K562 (cell line): Measurements from ENCODE around the gene HOXB3. TPM values are rescaled to one million over a fixed set of nuclear protein-coding genes. Genes with fewer than 3 reads are reported as not detected.
A peak's percentile ranks its signal among the peaks of the same experiment; 100 is the strongest.

Source experiments
- ATAC-seq: fragments of 200-7000 bp; cut with Tn5 transposase; 3 replicates; pipeline ENCODE4 v1.9.1; 2020; ENCODE audit warnings: moderate library complexity
- BruUV-seq: library from RNA; stranded (reverse); fragments of 400-500 nt; replicated peaks from 2 replicates; lab custom pipeline; 2021; lab: Mats Ljungman, UMichigan
- CTCF ChIA-PET: fragments of 300-600 bp; formaldehyde crosslinking; extraction: SDS; loops from one replicate; lab custom pipeline; 2021; ENCODE audit warnings: low intra/inter-chr PET ratio; lab: Yijun Ruan, JAX
- POLR2A ChIA-PET: fragments of 300-600, 350-650 bp; sonication (Branson Sonifier 250); formaldehyde crosslinking; extraction: SDS; loops from one replicate; lab custom pipeline; 2021; ENCODE audit warnings: antibody characterized with exemption, inconsistent platforms; lab: Yijun Ruan, JAX
- DNase-seq, 4 experiments: peaks; one replicate each; pipeline versions ENCODE4 v3.0.0 to v3.0.0-alpha.2; 2011 to 2018; ENCODE audit warnings: low spot score in 3 of 4, mixed read lengths in 3 of 4; ENCODE audit errors: extremely low read depth in 1 of 4
- FAIRE-seq: peaks from 2 replicates; lab custom pipeline; 2011; peaks lifted over from hg19 to GRCh38; lab: Jason Lieb, UNC
- H2AFZ ChIP-seq: 2 replicates; pipeline ENCODE4 v1.6.0; 2011; ENCODE audit warnings: low read depth, low read length, control low read depth, inconsistent platforms
- H3K27ac ChIP-seq: fragments of 200-600 bp; 3 replicates; pipeline ENCODE4 v1.8.0; 2011; ENCODE audit warnings: low read depth, mild to moderate bottlenecking, control low read depth, inconsistent platforms, low read length, moderate library complexity, mixed read lengths; ENCODE audit errors: extremely low read depth
- H3K27me3 ChIP-seq, 2 experiments: fragments of 300-600 bp in 1 of 2; 2 replicates in 1 of 2; 3 replicates in 1 of 2; pipeline versions ENCODE4 v1.6.0 to v1.8.0; 2011; ENCODE audit warnings: inconsistent platforms in 2 of 2, low read length in 2 of 2, mild to moderate bottlenecking in 1 of 2, mixed read lengths in 1 of 2, moderate library complexity in 1 of 2; ENCODE audit not compliant: control insufficient read depth in 2 of 2, insufficient read depth in 2 of 2
- H3K36me3 ChIP-seq: fragments of 300-600 bp; 3 replicates; pipeline ENCODE4 v1.8.0; 2011; ENCODE audit warnings: mild to moderate bottlenecking, low read length, inconsistent platforms; ENCODE audit not compliant: control insufficient read depth, insufficient read depth
- H3K4me1 ChIP-seq, 2 experiments: fragments of 200-600 bp in 1 of 2; replicated peaks in 1 of 2; 2 replicates in 1 of 2; 3 replicates in 1 of 2; pipeline versions ENCODE4 v1.5.1 to v1.8.0; 2011; ENCODE audit warnings: inconsistent platforms in 2 of 2, low read length in 2 of 2, mild to moderate bottlenecking in 1 of 2, mixed read lengths in 1 of 2, moderate library complexity in 1 of 2; ENCODE audit not compliant: control insufficient read depth in 2 of 2, insufficient read depth in 2 of 2
- H3K4me2 ChIP-seq: 2 replicates; pipeline ENCODE4 v1.6.1; 2011; ENCODE audit warnings: low read length, control low read depth, inconsistent platforms, mixed read lengths; ENCODE audit not compliant: insufficient read depth
- H3K4me3 ChIP-seq: fragments of 200-600 bp; sonication (generic), shearing (Covaris generic); 2 replicates; pipeline ENCODE4 v1.5.1; 2016; ENCODE audit warnings: control low read depth, inconsistent platforms
- H3K79me2 ChIP-seq: fragments of 200-600 bp; 3 replicates; pipeline ENCODE4 v1.8.0; 2011; ENCODE audit warnings: low read length, inconsistent platforms; ENCODE audit not compliant: control insufficient read depth, insufficient read depth
- H3K9ac ChIP-seq, 2 experiments: 2 replicates each; pipeline versions ENCODE4 v1.6.0 to v1.6.1; 2011; ENCODE audit warnings: low read depth in 2 of 2, low read length in 2 of 2, control low read depth in 1 of 2, inconsistent platforms in 1 of 2, mild to moderate bottlenecking in 1 of 2, mixed read lengths in 1 of 2; ENCODE audit not compliant: insufficient read depth in 1 of 2
- H3K9me1 ChIP-seq: one replicate; pipeline ENCODE4 v1.6.0; 2011; ENCODE audit warnings: inconsistent platforms, mild to moderate bottlenecking, low read length, moderate library complexity; ENCODE audit not compliant: control insufficient read depth, insufficient read depth
- H3K9me3 ChIP-seq: replicated peaks from 2 replicates; pipeline ENCODE4 v1.5.1; 2011; ENCODE audit warnings: low read depth, low read length, inconsistent platforms; ENCODE audit not compliant: control insufficient read depth, insufficient read depth
- H4K20me1 ChIP-seq: replicated peaks from 2 replicates; pipeline ENCODE4 v1.6.1; 2011; ENCODE audit warnings: low read length, inconsistent platforms, mixed read lengths; ENCODE audit not compliant: control insufficient read depth, insufficient read depth
- BMI1 ChIP-seq: fragments of 150-350 bp; IDR thresholded peaks from 2 replicates; pipeline ENCODE4 v1.6.1; 2014; ENCODE audit warnings: low read length
- FOSL1 ChIP-seq: fragments of 200-800 bp; sonication (Bioruptor generic); conservative IDR thresholded peaks from 2 replicates; pipeline ENCODE4 v1.6.1; 2016; ENCODE audit warnings: missing genetic modification characterization, missing compliant biosample characterization
- KAT8 ChIP-seq: fragments of 450-650 bp; IDR thresholded peaks from 2 replicates; pipeline ENCODE4 v1.6.1; 2016; ENCODE audit warnings: low read depth, mild to moderate bottlenecking
- MTA1 ChIP-seq: fragments of 450-650 bp; IDR thresholded peaks from 2 replicates; pipeline ENCODE4 v1.6.1; 2017; ENCODE audit warnings: borderline replicate concordance
- POLR2G ChIP-seq: fragments of 200-400 bp; formaldehyde crosslinking; IDR thresholded peaks from 2 replicates; pipeline ENCODE4 v1.6.1; 2017; ENCODE audit warnings: low read depth, mild to moderate bottlenecking, antibody characterized with exemption, low read length, moderate library complexity
- RBFOX2 ChIP-seq: fragments of 200-400 bp; formaldehyde crosslinking; IDR thresholded peaks from 2 replicates; pipeline ENCODE4 v1.6.1; 2017; ENCODE audit warnings: low read depth, mild to moderate bottlenecking, low read length, moderate library complexity
- SETDB1 ChIP-seq: IDR thresholded peaks from one replicate; pipeline ENCODE4 v1.6.1; 2012; ENCODE audit warnings: low read length, control low read depth, inconsistent platforms
- ZKSCAN3 ChIP-seq: fragments of 250-450 bp; sonication (Bioruptor Pico); IDR thresholded peaks from 2 replicates; pipeline ENCODE4 v1.4.0; 2020
- WGBS: fragments of 100-300 bp; shearing (Covaris generic); methylation state at CpG from one replicate; pipeline ENCODE4 v1.1.6; 2016; ENCODE audit warnings: low coverage, mixed read lengths; ENCODE audit not compliant: insufficient coverage; ENCODE audit errors: missing lambda C conversion rate; 5-methylcytosine and 5-hydroxymethylcytosine counted together
- in situ Hi-C: fragments of 300-500 bp; cut with MboI; formaldehyde crosslinking; loops from 4 replicates; pipeline ENCODE4 v1.15.0; 2018; ENCODE audit warnings: inconsistent platforms, mixed read lengths
- intact Hi-C: fragments of 100-400 bp; cut with micrococcal nuclease; formaldehyde crosslinking; loops from 2 replicates; pipeline ENCODE4 v1.14.2; 2022
- polyA plus RNA-seq, 8 experiments: library from polyadenylated mRNA; depleted of rRNA in 4 of 8; stranded (reverse) in 5 of 8; unstranded in 3 of 8; fragments of >200 nt; fragmentation: Nextera tagmentation in 2 of 8; fragmentation: Illumina TruSeq in 1 of 8; extraction: Ambion mirVana in 2 of 8; extraction: Trizol in 1 of 8; gene quantifications; 2 replicates each; pipeline versions ENCODE4 v1.2.1 to v1.2.3, GENCODE V29; 2011 to 2014; ENCODE audit warnings: inconsistent platforms in 1 of 8, missing spikeins in 1 of 8
- total RNA-seq, 7 experiments: library from RNA; depleted of rRNA in 6 of 7; stranded (reverse); fragments of >200 nt in 6 of 7; fragmentation: Illumina TruSeq in 2 of 7; extraction: Trizol in 2 of 7; gene quantifications; 2 replicates each; pipeline versions ENCODE4 v1.2.1 to v1.2.3, GENCODE V29; 2011 to 2021; ENCODE audit warnings: low replicate concordance in 1 of 7
- TF ChIP-seq, protein P1 (sequence below): sonication (generic); formaldehyde crosslinking; IDR thresholded peaks from 2 replicates; pipeline ENCODE4 v1.8.1; 2023; ENCODE audit warnings: mild to moderate bottlenecking, missing genetic modification reagents
- TF ChIP-seq, protein P2 (sequence below), 2 experiments: fragments of 450-650 bp in 1 of 2; sonication (generic) in 1 of 2; formaldehyde crosslinking in 1 of 2; IDR thresholded peaks in 1 of 2; conservative IDR thresholded peaks in 1 of 2; 2 replicates each; pipeline versions ENCODE4 v1.6.1 to v1.8.1; 2016 to 2023; ENCODE audit warnings: mild to moderate bottlenecking in 2 of 2, moderate library complexity in 2 of 2, inconsistent platforms in 1 of 2, missing genetic modification reagents in 1 of 2
- TF ChIP-seq, protein P3 (sequence below): fragments of 450-650 bp; formaldehyde crosslinking; IDR thresholded peaks from 2 replicates; pipeline ENCODE4 v1.4.0; 2020; ENCODE audit warnings: mild to moderate bottlenecking, moderate library complexity

HOXB3 gene
- total and polyA plus RNA-seq, 9 of the 15 experiments (the other 6 are each of a cell fraction or from before 2014, with no cell fraction given), result 2.4 to 41.3 (median 20.2) TPM

DNA sequence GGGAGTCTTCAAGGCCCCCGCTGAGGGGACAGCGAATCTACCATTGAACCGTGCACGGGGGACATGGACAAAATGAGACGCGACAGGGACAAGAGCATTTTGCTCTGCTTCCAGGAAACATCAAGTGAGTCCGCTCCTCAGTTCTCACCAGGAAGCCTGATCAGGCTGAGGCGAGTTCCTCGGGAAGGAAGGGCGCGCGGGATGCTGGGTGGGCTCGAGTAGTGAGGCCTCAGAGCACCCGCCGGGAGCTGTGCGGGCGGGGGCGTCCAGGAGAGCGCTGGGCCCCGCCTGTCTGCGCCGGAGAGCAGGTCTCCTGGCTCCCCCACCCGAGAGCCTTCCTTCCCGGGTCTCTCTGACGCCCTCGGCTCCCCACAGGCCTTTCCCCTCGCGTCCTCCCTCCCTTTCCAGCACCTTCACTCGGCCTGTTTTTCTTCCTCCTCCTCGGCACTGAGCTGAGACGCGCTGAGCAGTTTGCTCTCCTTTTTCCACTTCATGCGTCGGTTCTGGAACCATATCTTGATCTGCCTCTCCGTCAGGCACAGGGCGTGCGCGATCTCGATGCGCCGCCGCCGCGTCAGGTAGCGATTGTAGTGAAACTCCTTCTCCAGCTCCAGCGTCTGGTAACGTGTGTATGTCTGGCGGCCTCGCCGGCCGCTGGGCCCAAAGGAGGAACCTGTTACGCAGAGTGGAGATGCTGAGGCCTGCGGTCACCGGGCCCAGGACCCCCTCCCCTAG is 6.1 kb upstream of the HOXB3 start:
- WGBS, result 94% methylated on average over 20 of the region's 54 CpGs
- Histone ChIP-seq H3K79me2 (peaks cover 27% of the 10 kb centered on the region), H3K4me2 (no peak overlapping the region), H3K36me3 (no peaks in the 10 kb centered on the region; the same call in 2 of the 3 replicates), H3K4me3 (no peak overlapping the region), H4K20me1 (no peaks in the 10 kb centered on the region), H3K9ac (no peak overlapping the region), H2AFZ (no peak overlapping the region), H3K9me1 (no peaks in the 10 kb centered on the region), H3K4me1 (peaks cover 23 to 49% of the 10 kb centered on the region in 2 experiments; a peak in 4 of 5 replicates), H3K9me3 (no peaks in the 10 kb centered on the region), H3K27ac (no peak overlapping the region), H3K27me3 (no peaks in the 10 kb centered on the region)
- BruUV-seq, result no TSS peak
- intact Hi-C loops, result no loop called here
- POLR2A ChIA-PET, result interaction anchor here (0.7 kb wide), 1 partner anchor 67 kb away, joined by 3 read pairs; no protein-coding TSS in a partner anchor
- in situ Hi-C loops, result no loop called here
- ATAC-seq (no peak), FAIRE-seq (no peak), DNase-seq (no peak)
- TF ChIP-seq POLR2G (0 out of 2 replicates have a peak, but pooled peaks have one; percentile 21), SETDB1 (no peak), ZKSCAN3 (no peak), BMI1 (no peak), FOSL1 (tag) (no peak), MTA1 (no peak), RBFOX2 (0 out of 2 replicates have a peak, but pooled peaks have one; percentile 15), KAT8 (no peak)
- TF ChIP-seq, protein P1, sequence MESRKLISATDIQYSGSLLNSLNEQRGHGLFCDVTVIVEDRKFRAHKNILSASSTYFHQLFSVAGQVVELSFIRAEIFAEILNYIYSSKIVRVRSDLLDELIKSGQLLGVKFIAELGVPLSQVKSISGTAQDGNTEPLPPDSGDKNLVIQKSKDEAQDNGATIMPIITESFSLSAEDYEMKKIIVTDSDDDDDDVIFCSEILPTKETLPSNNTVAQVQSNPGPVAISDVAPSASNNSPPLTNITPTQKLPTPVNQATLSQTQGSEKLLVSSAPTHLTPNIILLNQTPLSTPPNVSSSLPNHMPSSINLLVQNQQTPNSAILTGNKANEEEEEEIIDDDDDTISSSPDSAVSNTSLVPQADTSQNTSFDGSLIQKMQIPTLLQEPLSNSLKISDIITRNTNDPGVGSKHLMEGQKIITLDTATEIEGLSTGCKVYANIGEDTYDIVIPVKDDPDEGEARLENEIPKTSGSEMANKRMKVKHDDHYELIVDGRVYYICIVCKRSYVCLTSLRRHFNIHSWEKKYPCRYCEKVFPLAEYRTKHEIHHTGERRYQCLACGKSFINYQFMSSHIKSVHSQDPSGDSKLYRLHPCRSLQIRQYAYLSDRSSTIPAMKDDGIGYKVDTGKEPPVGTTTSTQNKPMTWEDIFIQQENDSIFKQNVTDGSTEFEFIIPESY (CRISPR knock-in tag), result peak; percentile 97
- TF ChIP-seq, protein P2, sequence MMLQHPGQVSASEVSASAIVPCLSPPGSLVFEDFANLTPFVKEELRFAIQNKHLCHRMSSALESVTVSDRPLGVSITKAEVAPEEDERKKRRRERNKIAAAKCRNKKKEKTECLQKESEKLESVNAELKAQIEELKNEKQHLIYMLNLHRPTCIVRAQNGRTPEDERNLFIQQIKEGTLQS (IDR thresholded peaks at IDR 0.05), result 0 out of 2 replicates have a peak, but pooled peaks have one; percentile 19
- TF ChIP-seq, protein P2 (CRISPR knock-in tag; conservative IDR thresholded peaks at IDR 0.05), result no peak
- TF ChIP-seq, protein P3, sequence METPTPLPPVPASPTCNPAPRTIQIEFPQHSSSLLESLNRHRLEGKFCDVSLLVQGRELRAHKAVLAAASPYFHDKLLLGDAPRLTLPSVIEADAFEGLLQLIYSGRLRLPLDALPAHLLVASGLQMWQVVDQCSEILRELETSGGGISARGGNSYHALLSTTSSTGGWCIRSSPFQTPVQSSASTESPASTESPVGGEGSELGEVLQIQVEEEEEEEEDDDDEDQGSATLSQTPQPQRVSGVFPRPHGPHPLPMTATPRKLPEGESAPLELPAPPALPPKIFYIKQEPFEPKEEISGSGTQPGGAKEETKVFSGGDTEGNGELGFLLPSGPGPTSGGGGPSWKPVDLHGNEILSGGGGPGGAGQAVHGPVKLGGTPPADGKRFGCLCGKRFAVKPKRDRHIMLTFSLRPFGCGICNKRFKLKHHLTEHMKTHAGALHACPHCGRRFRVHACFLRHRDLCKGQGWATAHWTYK (CRISPR knock-in tag), result no peak
- CTCF ChIA-PET, result interaction anchor here (0.6 kb wide), 1 partner anchor 22 kb away, joined by 3 read pairs; no protein-coding TSS in a partner anchor
